ENCODE data around the gene SLF2.

- TF ChIP-seq SPI1 (IDR thresholded peaks at IDR 0.05; ENCODE audit: borderline replicate concordance, low read depth) = no peak
- TF ChIP-seq, protein P1, sequence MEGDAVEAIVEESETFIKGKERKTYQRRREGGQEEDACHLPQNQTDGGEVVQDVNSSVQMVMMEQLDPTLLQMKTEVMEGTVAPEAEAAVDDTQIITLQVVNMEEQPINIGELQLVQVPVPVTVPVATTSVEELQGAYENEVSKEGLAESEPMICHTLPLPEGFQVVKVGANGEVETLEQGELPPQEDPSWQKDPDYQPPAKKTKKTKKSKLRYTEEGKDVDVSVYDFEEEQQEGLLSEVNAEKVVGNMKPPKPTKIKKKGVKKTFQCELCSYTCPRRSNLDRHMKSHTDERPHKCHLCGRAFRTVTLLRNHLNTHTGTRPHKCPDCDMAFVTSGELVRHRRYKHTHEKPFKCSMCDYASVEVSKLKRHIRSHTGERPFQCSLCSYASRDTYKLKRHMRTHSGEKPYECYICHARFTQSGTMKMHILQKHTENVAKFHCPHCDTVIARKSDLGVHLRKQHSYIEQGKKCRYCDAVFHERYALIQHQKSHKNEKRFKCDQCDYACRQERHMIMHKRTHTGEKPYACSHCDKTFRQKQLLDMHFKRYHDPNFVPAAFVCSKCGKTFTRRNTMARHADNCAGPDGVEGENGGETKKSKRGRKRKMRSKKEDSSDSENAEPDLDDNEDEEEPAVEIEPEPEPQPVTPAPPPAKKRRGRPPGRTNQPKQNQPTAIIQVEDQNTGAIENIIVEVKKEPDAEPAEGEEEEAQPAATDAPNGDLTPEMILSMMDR (IDR thresholded peaks at IDR 0.05; ENCODE audit: insufficient read depth, low read length) = no peak
- TF ChIP-seq POLR2AphosphoS5 (IDR thresholded peaks at IDR 0.05; ENCODE audit: low read depth) = no peak
Measured at GRCh38 chr10:100984672-100985177, 72.0 kb downstream of the SLF2 start.
